Measurements from ENCODE around the gene IL1B.

DNA sequence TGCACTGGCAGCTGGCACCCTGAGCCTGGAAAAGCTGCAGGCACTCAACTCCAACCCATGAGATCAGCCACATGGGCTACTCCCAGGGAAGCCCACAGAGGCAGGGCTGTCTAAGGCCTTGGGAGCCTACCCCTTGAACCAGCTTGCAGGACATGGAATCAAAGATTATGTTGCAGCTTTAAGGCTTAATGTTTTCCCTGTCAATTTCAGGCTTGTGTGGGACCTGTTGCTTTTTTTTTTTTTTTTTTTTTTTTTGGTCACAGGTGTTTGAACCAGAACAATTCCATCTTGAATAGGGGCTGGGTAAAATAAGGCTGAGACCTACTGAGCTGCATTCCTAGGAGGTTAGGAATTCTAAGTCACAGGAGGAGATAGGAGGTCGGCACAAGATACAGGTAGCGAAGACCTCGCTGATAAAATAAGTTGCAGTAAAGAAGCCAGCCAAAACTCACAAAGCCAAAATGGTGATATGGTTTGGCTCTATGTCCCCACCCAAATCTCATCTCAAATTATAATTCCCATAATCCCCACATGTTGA is 44.8 kb downstream of the IL1B start:
- TF ChIP-seq CTCF (conservative IDR thresholded peaks at IDR 0.05) (no peak), ZFX (IDR thresholded peaks at IDR 0.05) (no peak)

Data from C4-2B (cell line).